GM18868 (cell line): ENCODE results near the gene ALG12.
A peak's percentile ranks its signal among the peaks of the same experiment; 100 is the strongest.
"Not testable (repeated sequence)": the region's sequence is repeated elsewhere in the genome, so short reads cannot be mapped to it uniquely, and the experiment has no call there.

Experiments
- ATAC-seq: cut with Tn5 transposase; IDR thresholded peaks from one replicate; pipeline ENCODE4 v1.9.1; 2021; ENCODE audit warnings: mild to moderate bottlenecking, moderate library complexity; ENCODE audit not compliant: unreplicated experiment

The ALG12 gene

DNA sequence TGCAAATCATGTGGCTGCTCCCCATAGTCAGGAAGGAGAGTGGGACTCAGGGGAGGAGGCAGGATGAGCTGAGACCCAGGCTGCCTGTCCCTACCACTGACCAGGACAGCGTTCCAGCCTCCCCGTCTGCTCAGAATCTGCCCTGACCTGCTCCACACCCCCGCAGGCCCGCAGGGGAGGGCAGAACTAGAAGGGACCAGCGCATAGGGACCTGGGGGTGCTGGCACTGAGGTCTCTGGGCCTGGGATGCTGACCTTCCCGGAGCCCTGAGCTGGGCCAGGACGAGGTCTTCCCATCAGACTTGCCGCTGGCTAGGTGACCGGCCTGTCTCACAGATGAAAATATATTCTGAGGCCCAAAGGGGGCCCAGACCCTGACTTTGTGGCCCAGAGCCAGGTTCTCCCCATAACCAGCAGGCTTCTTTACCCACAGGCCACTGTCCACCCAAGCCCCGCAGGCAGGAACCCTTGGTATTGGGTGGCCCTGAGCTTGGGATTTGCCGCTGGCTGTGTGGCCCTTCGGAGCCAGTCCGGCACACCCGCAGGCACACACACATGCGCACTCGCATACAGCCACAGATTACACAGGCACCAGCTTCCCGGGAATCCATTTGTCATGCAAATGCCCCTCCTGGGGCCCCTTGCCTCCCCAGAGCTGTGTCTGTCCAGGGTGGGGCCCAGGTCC lies 28.5 kb upstream of the ALG12 start:
- no peak for ATAC-seq

DNA sequence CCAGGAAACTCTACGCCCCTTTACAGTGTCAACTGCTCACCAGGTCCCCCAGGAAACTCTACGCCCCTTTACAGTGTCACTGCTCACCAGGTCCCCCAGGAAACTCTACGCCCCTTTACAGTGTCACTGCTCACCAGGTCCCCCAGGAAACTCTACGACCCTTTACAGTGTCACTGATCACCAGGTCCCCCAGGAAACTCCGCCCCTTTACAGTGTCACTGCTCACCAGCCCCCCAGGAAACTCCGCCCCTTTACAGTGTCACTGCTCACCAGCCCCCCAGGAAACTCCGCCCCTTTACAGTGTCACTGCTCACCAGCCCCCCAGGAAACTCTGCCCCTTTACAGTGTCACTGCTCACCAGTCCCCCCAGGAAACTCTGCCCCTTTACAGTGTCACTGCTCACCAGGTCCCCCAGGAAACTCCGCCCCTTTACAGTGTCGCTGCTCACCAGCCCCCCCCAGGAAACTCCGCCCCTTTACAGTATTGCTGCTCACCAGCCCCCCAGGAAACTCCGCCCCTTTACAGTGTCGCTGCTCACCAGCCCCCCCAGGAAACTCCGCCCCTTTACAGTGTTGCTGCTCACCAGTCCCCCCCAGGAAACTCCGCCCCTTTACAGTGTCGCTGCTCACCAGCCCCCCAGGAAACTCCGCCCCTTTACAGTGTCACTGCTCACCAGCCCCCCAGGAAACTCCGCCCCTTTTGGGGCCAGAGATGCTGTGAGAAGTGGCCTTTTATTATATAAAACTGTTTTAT lies 27.0 kb upstream of the ALG12 start:
- ATAC-seq: not testable (repeated sequence)

DNA sequence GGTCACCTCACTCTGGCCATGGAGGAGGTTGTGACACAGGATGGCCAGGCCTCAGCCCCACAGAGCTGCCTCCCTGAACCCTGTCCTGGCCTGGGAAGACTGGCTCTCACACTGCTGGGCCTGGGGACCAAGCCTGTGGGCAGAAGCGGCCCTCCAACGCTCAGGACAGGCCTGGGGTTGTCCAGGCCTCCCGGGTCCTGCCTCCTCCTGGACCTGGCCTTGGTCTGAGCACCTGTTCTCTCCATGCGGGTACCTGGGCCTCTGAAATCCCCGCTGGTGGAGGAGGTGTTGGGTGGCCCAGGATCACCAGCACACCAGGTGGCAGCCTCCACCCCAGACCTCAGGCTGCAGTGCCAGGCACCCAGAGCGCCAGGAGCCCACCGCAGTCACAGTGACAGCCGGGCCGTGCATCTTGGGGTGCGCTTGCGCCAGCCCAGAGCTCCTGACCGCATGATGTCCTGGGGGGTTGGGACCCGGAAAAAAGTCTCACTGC lies 26.2 kb upstream of the ALG12 start:
- ATAC-seq: no peak

DNA sequence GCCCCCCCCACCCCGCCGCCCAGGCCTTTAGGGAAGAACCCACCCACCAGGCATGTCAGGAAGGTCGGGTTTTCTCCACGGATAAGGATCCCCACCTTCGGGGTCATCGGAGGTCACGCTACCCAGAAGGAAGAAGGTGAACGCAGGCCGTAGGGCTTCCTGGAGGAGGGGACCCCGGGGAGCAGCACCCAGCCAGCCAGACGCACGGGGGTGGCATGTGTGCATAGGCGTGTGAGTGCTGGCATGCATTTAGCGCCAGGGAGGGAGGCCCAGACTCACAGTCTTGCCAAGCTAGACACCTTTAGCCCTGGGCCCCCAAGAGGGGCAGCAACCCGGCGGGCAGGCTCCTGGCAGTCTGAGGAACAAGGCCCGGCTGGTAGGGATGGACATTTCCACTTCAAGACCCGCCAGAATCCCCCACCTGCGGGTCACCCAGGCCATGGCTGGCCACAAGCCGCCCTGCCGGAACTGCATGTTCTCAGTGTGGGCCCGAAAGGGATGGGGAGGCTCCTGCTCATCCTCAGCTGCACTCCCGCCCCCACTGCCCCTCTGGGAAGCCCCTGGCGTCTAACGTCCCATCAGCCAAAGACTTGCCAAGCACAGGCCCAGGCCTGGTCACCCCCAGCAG lies 25.6 kb upstream of the ALG12 start:
- ATAC-seq: no peak

DNA sequence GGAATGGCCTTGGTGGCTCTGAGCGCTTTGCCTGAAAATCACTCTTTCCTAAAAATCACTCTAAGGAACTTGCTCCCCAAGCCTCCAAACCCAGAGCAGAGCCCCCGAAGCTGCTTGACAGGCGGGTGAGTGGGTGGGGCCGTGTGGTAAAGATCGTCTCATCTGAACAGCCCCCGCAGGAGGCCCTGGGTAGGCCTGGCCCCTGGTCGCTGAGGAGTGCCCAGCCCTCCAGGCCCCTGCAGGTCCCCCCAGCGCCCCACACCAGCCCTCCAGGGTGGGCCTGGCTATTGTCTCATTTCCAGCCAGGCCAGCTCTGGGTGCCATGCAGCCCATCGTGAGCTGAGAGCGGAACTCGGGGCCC lies 25.1 kb upstream of the ALG12 start:
- ATAC-seq: no peak

DNA sequence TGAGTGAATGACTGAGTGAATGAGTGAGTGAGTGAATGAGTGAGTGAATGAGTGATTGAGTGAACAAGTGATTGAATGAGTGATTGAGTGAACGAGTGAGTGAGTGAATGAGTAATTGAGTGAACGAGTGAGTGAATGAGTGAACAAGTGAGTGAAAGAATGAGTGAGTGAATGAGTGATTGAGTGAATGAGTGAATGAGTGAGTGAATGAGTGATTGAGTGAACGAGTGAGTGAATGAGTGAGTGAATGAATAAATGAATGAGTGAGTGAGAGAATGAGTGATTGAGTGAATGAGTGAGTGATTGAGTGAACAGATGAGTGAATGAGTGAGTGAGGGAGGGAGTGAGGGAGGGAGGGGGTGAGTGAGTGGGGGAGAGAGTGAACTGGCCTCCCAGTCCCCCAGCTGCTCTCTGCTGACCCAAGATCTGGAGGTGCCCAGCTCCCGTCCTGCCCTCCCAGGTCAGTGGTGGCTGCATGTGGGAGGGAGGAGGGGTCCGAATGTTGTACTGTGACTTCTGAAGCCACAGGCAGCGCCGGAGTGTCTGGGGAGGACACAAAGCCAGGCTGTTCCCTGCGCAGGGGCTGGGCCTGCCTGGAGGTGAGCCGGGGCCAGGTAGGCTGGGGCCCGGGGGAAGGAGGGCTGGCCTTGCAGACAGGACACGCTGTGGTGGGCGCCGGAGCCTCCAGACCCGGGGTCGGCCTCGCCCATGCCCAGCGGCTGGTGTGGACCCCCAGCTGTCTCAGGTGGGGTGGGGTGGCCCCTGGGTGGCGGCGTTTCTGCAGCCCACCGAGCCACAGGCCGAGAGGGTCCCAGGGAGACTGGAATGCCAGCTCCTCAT lies 24.5 kb upstream of the ALG12 start:
- ATAC-seq: no peak

DNA sequence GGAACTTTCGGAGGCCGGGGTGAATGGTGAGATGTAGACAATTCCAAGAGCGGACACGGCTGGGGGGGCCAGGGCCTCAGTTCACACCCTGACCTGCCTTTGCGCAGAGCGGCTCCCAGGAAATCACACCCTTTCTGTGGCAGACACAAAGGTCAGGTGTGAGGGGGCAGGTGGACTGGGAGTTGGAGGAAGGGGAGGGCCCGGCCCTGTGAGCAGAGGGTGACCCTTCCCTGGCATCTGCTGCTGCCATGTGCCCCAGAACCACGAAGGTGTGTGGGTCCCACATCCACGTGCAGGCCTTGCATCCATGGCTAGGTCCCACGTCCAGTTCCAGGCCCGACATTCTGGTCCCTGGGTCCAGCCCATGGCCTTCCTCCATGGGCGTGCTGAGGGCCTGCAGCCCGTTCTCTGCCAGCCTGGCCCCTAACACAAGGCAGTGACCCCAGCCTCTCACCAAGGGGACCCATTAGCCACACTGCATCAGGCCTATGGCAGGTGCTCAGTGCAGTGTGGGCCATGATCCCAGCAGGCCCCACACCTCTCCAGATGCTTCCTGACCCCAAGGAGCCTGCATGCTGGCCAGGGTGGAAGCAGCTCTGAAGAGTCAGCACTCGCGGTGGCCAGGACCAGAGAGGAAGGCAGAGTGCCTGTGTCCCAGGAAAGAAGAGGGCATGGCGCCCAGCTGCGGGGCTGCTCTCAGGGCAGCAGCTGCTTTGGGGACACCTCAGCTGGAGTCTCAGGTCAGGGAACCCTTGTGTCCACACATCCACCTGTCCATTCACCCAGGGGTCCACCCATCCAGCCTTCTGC lies 23.5 kb upstream of the ALG12 start:
- no peak for ATAC-seq

DNA sequence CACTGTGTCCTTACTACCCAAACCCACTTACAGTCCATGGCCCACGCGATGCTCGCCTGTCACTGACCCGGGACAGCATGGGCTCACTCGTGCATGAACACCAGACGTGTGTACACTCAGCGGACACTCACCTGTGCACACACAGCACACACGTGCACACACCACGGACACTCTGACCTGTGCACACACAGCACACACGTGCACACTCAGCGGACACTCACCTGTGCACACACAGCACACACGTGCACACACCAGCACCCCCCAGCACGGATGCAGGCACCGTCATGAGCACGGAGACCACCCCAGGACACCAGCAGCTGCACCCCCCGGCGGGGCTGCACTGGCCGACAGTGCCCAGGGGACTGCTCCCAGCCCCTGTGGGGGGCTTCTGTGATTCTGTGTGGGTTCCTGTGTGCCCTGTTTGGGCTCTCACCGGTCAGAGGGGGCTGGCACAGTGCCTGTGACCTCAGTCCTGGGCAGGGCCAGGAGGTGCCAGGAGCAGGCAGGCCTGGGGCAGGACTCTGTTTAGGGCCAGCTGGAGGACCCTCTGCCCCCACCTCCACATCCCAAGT lies 20.4 kb upstream of the ALG12 start:
- no peak for ATAC-seq

DNA sequence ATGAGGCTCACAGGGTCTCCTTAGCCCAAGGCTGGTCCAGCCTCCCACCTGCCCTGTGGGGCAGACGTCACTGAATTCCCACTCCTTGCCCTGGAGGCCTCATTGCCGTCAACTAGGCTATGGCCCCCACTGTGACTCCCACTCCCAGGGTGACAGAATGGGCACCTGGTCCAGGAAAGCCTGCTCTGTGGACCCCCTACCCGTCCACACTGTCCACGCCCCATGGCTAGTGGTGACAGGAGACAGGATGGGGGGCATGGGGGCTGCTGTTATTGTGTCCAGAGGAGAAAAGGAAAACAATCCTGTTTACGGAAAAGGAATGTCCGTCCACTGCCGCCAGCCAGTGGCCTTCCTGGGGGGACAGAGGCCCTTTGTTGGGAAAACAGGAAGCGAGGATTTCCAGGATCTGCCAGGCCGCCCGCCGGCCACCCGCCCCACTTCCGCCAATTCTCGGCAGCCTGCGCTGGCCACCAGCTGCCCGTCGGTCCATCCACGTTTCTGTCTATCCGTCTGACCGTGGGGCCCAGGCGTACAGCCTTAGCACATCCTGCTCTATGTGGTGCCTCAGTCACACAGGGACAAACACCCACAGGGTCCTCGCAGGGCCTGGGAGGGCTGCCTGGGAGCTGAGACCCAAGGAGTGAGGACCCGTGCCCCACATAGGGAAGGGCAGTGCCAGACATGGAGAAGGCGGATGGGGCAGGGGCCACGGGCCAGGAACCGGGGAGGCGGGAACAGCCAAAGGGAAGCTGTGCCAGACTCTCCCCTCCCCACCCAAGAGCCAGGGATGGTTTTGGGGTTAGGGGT lies 19.7 kb upstream of the ALG12 start:
- no peak for ATAC-seq

DNA sequence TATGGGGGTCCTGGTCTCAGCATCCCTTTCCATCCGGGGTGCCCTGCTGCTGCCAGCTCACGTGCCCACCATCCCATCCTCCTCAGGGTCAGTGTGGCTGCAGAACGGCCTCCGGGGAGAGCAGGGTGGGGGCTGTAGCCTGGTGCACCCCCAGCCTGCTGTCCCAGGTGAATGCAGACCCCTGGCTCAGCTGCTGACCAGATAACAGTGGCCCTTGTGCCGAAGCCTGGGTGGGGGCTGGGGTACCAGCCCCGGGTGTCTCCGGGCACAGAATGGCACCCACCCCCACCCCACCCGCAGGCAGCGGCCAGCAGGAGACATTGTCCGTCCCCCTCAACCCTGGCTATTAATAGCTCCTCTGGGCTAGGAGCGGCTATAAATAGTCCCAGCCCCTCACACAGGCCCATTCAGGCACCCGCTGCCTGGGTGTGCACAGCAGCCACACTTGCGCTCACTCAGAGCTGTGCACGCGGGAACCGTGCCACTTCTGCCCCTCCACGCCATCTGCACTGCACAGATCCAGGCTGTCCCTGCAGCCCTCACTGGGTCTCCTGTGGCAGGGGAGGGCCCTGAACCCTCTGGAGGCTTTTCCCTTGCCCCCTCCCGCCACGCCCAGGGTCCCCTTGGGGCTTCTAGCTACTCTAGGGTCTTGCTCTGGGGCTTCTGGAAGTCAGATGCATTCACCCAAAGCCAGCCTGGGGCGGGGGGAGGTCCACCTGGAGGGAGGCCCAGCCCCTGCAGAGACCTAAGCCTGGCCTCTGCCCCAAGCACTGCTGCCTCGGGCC lies 18.9 kb upstream of the ALG12 start:
- ATAC-seq: no peak

DNA sequence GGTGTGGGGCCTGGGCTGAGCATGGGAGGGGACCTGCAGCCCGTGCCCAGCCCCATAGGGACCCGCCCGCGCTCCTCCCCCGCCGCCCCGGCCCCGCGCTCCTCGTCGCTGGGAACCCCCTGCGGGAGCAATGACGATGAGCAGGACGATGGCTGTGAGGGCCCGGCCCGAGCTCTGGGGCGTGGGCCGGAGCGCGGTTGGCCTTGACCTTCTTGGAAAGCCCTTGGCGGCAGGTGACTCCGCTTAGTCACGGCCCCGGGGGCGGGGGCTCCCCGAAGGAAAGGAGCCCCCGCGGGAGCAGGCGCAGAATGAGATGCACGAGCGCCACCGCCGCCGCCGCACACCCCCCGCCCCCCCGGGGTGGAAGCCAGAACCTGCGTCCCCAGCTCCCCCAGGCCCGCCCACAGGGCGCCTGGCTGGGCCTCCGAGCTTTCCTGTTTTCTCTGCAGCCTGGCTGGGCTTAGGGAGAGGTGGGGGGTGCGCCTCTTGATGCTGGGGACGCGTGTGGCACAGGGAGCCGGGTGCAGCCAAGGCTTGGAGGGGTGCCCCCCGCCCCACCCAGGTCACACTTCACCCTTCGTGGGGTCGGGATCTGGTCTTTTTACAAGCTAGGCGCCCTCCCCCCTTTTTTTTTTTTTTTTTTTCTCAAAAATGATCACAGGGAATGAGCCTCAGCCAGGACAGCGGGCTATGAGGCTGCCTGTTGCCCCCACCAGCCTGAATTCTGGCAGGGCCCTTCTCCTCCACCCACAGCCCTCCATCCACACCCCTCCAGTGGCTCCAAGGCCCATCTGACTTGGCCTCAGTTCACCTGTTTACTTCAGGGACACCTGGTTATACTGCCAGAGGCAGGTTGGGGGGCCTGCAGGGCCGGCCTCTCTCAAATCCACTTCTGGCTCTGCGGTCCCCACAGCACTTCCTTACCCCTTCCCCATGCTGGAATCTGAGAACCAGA lies 18.1 kb upstream of the ALG12 start:
- ATAC-seq: peak; percentile 67

DNA sequence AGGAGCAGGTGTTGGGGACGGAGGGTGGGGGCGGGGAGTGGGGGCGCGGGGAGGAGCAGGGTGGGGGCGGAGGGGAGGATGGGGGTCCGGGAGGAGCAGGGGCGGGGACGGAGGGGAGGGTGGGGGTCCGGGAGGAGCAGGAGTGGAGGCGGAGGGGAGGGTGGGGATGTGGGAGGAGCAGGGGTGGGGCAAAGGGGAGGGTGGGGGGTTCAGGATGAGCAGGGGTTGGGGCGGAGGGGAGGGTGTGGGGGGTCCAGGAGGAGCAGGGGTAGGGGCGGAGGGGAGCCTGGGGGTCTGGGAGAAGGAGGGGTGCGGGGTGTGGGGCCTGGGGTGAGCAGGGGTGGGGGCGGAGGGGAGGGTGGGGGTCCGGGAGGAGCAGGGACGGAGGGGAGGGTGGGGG lies 17.3 kb upstream of the ALG12 start:
- no peak for ATAC-seq

DNA sequence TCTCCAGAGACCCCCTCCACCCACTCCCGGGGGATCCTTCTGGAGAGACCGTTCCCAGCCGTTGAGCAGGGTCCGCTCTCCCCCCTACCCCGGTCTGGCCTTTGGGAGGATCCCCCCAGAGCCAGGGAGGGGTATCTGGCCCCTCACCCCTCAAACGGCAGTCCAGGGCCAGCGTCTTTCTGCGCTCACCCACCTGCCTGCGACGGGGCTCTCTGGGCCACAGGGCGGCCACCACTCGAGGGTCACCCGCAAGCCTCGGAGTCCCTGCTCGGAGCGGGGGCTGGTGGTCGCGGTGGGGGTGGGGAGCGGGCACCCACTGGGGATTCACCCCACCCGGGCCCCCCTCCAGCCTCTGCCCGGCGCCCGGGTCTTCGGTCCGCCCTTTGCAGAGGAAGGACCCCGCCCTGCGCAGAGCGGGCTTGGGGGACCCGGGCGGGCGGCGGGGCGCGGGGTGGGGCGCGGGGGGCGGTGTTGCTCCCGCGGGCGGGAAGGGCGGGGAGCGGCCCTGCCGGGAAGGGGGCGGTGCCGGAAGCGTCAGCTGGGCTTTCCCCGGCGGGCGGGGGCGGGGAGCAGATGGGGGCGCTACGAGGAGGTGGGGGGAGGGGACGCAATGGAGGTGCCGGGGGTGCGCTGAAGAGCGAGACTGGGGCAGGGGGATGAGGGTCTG lies 16.8 kb upstream of the ALG12 start:
- no peak for ATAC-seq

DNA sequence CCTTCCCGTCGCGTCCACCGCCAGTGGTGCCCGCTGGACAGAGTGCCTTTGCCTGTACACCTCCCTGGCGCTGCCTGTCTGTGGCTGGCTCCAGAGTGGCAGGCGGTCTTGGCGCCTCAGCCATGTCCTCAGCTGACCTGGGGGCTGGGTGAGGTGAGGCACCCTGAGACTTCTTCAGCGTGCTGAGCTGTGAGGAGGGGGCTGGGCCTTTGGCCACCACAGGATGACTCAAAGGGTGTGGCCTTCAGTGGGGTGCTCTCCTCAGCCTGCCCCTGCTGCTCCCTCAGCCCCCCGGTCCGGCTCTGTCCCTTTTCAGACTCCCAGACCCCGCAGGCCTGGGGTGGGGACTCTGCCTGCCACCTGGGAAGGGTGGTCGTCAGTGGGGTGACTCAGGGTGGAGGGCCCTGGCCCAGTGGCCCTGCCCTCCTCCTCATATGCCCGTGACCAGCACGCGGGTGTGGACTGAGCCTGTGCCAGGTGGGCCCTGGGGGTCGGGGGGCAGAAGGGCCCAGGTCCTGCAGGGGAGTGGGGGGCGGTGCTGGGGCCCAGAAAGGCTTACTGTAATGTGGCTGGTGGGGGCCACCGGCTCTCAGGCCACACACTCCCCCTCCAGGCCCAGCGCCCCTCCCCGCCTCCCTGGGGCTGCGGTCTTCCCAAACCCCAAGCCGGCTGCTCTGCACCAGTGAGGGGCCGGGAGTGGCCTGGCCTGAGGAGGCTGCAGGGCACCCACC lies 16.1 kb upstream of the ALG12 start:
- ATAC-seq: no peak

DNA sequence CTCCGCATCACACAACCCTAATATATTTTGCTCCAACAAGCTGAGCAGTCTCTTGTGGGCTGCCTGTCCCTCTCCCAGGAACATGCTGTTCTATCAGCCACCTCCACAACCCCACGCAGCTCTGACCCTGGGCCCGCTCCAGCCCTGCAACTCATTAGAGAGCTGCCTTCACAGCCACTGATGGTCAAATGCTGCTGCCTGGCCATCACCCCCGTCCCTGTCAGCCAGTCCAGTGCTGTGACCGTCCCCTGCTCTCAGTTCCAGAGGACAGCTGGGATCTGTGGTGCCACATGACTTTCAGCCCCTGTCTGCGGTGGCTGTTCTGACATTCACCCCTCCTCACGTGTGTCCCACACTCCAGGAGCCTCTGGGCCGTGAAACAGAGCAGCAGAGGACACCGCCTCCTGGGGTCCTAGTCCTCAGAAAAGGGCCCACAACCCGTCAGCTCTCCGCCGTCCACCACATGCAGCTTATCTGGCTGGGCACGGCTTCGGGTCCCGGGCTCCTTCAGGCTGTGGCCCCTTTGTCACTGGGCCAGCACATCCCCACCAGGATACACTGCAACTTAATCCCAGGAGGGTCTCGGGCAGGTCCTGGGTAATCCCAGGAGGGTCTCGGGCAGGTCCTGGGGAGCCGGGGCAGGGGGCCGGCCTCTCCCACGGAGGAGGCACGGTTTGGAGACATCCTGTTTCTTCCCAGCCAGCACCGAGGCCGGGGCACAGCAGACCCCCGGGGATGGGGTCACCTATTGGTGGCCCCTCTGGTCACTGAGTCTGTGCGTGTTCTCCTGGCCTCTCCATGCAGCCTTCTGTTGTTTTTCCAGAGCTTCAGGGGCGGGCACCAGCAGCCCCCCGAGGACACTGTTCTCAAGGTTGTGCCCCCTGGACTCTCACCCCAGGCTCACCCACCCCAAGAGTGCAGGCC lies 15.3 kb upstream of the ALG12 start:
- ATAC-seq: no peak
